ENCODE data around the gene SLIT2. TPM values are rescaled to one million over a fixed set of nuclear protein-coding genes. Genes with fewer than 3 reads are reported as not detected.

The SLIT2 gene
- total and polyA plus RNA-seq, 2 of the 13 experiments (the other 11 are each of a cell fraction or from before 2014, with no cell fraction given): 0.03 TPM; not detected in 1

DNA sequence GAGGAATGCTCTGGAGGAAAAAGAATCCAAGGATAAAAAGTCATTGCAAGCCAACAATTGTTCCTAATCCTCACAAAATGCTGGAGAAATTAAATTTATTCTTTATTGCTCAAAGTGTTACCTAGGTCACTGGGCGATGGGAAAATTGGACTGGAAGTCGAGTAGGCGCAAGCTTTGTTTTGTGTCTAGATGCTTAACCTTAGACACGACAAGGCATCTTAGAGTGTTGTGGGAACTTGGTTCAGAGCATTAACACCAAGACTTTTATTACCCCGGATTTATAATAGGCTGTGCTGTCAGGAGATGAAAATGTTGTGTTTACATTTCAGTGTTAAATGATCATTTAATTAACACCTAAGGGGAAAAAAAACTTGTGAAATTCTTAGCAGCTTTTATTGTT lies 25.1 kb downstream of the SLIT2 start (continued):
- TF ChIP-seq, protein P1, sequence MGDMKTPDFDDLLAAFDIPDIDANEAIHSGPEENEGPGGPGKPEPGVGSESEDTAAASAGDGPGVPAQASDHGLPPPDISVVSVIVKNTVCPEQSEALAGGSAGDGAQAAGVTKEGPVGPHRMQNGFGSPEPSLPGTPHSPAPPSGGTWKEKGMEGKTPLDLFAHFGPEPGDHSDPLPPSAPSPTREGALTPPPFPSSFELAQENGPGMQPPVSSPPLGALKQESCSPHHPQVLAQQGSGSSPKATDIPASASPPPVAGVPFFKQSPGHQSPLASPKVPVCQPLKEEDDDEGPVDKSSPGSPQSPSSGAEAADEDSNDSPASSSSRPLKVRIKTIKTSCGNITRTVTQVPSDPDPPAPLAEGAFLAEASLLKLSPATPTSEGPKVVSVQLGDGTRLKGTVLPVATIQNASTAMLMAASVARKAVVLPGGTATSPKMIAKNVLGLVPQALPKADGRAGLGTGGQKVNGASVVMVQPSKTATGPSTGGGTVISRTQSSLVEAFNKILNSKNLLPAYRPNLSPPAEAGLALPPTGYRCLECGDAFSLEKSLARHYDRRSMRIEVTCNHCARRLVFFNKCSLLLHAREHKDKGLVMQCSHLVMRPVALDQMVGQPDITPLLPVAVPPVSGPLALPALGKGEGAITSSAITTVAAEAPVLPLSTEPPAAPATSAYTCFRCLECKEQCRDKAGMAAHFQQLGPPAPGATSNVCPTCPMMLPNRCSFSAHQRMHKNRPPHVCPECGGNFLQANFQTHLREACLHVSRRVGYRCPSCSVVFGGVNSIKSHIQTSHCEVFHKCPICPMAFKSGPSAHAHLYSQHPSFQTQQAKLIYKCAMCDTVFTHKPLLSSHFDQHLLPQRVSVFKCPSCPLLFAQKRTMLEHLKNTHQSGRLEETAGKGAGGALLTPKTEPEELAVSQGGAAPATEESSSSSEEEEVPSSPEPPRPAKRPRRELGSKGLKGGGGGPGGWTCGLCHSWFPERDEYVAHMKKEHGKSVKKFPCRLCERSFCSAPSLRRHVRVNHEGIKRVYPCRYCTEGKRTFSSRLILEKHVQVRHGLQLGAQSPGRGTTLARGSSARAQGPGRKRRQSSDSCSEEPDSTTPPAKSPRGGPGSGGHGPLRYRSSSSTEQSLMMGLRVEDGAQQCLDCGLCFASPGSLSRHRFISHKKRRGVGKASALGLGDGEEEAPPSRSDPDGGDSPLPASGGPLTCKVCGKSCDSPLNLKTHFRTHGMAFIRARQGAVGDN (CRISPR knock-in tag; IDR thresholded peaks at IDR 0.05): no peak
- TF ChIP-seq, protein P2, sequence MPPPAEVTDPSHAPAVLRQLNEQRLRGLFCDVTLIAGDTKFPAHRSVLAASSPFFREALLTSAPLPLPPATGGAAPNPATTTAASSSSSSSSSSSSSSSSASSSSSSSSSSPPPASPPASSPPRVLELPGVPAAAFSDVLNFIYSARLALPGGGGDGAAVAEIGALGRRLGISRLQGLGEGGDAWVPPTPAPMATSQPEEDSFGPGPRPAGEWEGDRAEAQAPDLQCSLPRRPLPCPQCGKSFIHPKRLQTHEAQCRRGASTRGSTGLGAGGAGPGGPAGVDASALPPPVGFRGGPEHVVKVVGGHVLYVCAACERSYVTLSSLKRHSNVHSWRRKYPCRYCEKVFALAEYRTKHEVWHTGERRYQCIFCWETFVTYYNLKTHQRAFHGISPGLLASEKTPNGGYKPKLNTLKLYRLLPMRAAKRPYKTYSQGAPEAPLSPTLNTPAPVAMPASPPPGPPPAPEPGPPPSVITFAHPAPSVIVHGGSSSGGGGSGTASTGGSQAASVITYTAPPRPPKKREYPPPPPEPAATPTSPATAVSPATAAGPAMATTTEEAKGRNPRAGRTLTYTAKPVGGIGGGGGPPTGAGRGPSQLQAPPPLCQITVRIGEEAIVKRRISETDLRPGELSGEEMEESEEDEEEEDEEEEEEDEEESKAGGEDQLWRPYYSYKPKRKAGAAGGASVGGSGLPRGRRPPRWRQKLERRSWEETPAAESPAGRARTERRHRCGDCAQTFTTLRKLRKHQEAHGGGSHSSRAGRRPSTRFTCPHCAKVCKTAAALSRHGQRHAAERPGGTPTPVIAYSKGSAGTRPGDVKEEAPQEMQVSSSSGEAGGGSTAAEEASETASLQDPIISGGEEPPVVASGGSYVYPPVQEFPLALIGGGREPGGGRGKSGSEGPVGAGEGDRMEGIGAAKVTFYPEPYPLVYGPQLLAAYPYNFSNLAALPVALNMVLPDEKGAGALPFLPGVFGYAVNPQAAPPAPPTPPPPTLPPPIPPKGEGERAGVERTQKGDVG (CRISPR knock-in tag; IDR thresholded peaks at IDR 0.05; ENCODE audit: borderline replicate concordance): no peak
- TF ChIP-seq TGIF2 (CRISPR knock-in tag; IDR thresholded peaks at IDR 0.05): no peak

DNA sequence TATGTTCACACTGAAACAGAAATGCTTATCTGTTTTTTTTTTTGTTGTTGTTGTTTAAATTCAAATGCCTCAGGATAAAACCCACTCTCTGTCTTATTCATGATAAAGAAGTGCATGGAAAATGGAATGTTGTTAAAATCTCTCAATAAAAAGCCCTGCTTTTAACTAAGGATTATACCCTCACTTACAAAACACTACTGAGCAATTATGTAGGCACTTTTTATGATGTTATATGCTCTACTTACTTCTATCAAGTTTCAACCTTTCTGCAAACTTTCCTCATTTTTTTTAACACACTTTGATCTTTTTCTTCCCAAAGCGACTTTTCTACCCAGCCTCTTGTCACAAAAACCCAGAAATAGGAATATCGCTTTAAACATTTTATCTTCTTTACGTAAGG lies 26.5 kb downstream of the SLIT2 start:
- in situ Hi-C loops (cut with HindIII; ENCODE audit: extremely low pct_ligation_motif_present, low pct_unique_long_range_greater_than_20kb) (no loop called here), intact Hi-C loops (cut with micrococcal nuclease; ENCODE audit: unreplicated experiment) (no loop called here)
- no peaks in the 10 kb centered on the region for H3K27me3 ChIP-seq (ENCODE audit: control insufficient read depth in 1 of 2, insufficient read depth in 2 of 2, low read length in 2 of 2)
- H3K4me2 ChIP-seq (ENCODE audit: low read depth, low read length): no peak overlapping the region
- no peak overlapping the region for H3K27ac ChIP-seq (ENCODE audit: extremely low read length, insufficient read depth, low read length)
- H3K4me1 ChIP-seq (ENCODE audit: insufficient read depth, low read length): no peaks in the 10 kb centered on the region
- BruUV-seq (replicated peaks): no TSS peak
- H2AFZ ChIP-seq (ENCODE audit: low read length): no peak overlapping the region
- H3K9ac ChIP-seq (ENCODE audit: insufficient read depth, low read depth, low read length): no peak overlapping the region
- H3K9me3 ChIP-seq (ENCODE audit: low read length): no peaks in the 10 kb centered on the region
- FAIRE-seq (no peak), DNase-seq (ENCODE audit: low spot score) (no peak), ATAC-seq (no peak)
- no peak overlapping the region for H3K4me3 ChIP-seq (replicated peaks in 1 of 3; ENCODE audit: insufficient read depth in 1 of 3, low read depth in 2 of 3, low read length in 3 of 3)
- no peaks in the 10 kb centered on the region for H3K36me3 ChIP-seq (replicated peaks in 1 of 2; ENCODE audit: control insufficient read depth in 1 of 2, insufficient read depth in 2 of 2, low read length in 2 of 2)
- ChIA-PET CTCF (ENCODE audit: low intra/inter-chr PET ratio, low total read pairs) (no interaction called here), POLR2A (no interaction called here)
- 63% methylated on average over 3 of the region's 3 CpGs for WGBS (ENCODE audit: low lambda C conversion rate)
- no peaks in the 10 kb centered on the region for H3K79me2 ChIP-seq (ENCODE audit: insufficient read depth, low read length)
- H4K20me1 ChIP-seq (ENCODE audit: insufficient read depth, low read length): no peaks in the 10 kb centered on the region
- TF ChIP-seq MTF2 (CRISPR knock-in tag; IDR thresholded peaks at IDR 0.05; ENCODE audit: borderline replicate concordance) (no peak), TRIM24 (CRISPR knock-in tag; IDR thresholded peaks at IDR 0.05) (no peak), CBX2 (IDR thresholded peaks at IDR 0.05; ENCODE audit: low read depth, low read length) (no peak), CBX2 (CRISPR knock-in tag; IDR thresholded peaks at IDR 0.05; ENCODE audit: low read depth) (no peak), MZF1 (CRISPR knock-in tag; IDR thresholded peaks at IDR 0.05; ENCODE audit: borderline replicate concordance) (no peak), SIX4 (CRISPR knock-in tag; IDR thresholded peaks at IDR 0.05) (no peak), RFX1 (IDR thresholded peaks at IDR 0.05) (no peak), ATAD3A (CRISPR knock-in tag; IDR thresholded peaks at IDR 0.05) (no peak), PAX8 (CRISPR knock-in tag; IDR thresholded peaks at IDR 0.05; ENCODE audit: borderline replicate concordance) (no peak), REPIN1 (CRISPR knock-in tag; IDR thresholded peaks at IDR 0.05; ENCODE audit: borderline replicate concordance, low read depth) (no peak)
- TF ChIP-seq, protein P3, sequence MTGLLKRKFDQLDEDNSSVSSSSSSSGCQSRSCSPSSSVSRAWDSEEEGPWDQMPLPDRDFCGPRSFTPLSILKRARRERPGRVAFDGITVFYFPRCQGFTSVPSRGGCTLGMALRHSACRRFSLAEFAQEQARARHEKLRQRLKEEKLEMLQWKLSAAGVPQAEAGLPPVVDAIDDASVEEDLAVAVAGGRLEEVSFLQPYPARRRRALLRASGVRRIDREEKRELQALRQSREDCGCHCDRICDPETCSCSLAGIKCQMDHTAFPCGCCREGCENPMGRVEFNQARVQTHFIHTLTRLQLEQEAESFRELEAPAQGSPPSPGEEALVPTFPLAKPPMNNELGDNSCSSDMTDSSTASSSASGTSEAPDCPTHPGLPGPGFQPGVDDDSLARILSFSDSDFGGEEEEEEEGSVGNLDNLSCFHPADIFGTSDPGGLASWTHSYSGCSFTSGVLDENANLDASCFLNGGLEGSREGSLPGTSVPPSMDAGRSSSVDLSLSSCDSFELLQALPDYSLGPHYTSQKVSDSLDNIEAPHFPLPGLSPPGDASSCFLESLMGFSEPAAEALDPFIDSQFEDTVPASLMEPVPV (CRISPR knock-in tag; IDR thresholded peaks at IDR 0.05): no peak
- TF ChIP-seq, protein P4, sequence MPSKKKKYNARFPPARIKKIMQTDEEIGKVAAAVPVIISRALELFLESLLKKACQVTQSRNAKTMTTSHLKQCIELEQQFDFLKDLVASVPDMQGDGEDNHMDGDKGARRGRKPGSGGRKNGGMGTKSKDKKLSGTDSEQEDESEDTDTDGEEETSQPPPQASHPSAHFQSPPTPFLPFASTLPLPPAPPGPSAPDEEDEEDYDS (CRISPR knock-in tag; IDR thresholded peaks at IDR 0.05): no peak

Data from HepG2 (cell line).